Neural cell (in vitro differentiated cells): Measurements from ENCODE around the gene RPL27A. TPM values are rescaled to one million over a fixed set of nuclear protein-coding genes. Genes with fewer than 3 reads are reported as not detected.

Experiments
- H2AFZ ChIP-seq: fragments of 200-600, 300-800 bp; sonication (generic), shearing (Covaris generic); 2 replicates; pipeline ENCODE4 v1.6.0; 2014; ENCODE audit warnings: low read depth, mild to moderate bottlenecking, antibody characterized with exemption, low read length, moderate library complexity
- H3F3A ChIP-seq: fragments of 200-600 bp; shearing (Covaris generic); 2 replicates; pipeline ENCODE4 v1.6.1; 2016; ENCODE audit warnings: mild to moderate bottlenecking, moderate library complexity, mixed read lengths, antibody characterized with exemption, low read length; ENCODE audit not compliant: insufficient read depth, poor library complexity, severe bottlenecking
- H3K27ac ChIP-seq: fragments of 200-600, 300-800 bp; sonication (generic), shearing (Covaris generic); 2 replicates; pipeline ENCODE4 v1.5.1; 2014; ENCODE audit warnings: mild to moderate bottlenecking, low read length, moderate library complexity
- H3K27me3 ChIP-seq: fragments of 300-800, 200-600 bp; sonication (generic), shearing (Covaris generic); 2 replicates; pipeline ENCODE4 v1.6.0; 2014; ENCODE audit warnings: mild to moderate bottlenecking, low read depth, low read length, moderate library complexity; ENCODE audit not compliant: insufficient read depth
- H3K36me3 ChIP-seq: fragments of 300-800, 200-600 bp; sonication (generic), shearing (Covaris generic); 2 replicates; pipeline ENCODE4 v1.5.1; 2014; ENCODE audit warnings: mild to moderate bottlenecking, antibody characterized with exemption, low read length, moderate library complexity; ENCODE audit not compliant: insufficient read depth
- H3K4me2 ChIP-seq: fragments of 300-800, 200-600 bp; sonication (generic), shearing (Covaris generic); 2 replicates; pipeline ENCODE4 v1.6.0; 2014; ENCODE audit warnings: mild to moderate bottlenecking, low read length
- H3K4me3 ChIP-seq: fragments of 300-800, 200-600 bp; sonication (generic), shearing (Covaris generic); 2 replicates; pipeline ENCODE4 v1.5.1; 2014; ENCODE audit warnings: mild to moderate bottlenecking, low read length, moderate library complexity
- H3K79me2 ChIP-seq: fragments of 200-600 bp; shearing (Covaris generic); replicated peaks from 2 replicates; pipeline ENCODE4 v1.6.0; 2014; ENCODE audit warnings: mild to moderate bottlenecking, low read length, moderate library complexity; ENCODE audit not compliant: insufficient read depth
- H3K9ac ChIP-seq: fragments of 300-800, 200-600 bp; sonication (generic), shearing (Covaris generic); 2 replicates; pipeline ENCODE4 v1.6.1; 2016; ENCODE audit warnings: mild to moderate bottlenecking, low read length, mixed read lengths
- H3K9me2 ChIP-seq: fragments of 200-600 bp; shearing (Covaris generic); 2 replicates; pipeline ENCODE4 v1.6.1; 2016; ENCODE audit warnings: mild to moderate bottlenecking, low read length, mixed read lengths; ENCODE audit not compliant: insufficient read depth
- H3K9me3 ChIP-seq: fragments of 200-600, 300-800 bp; sonication (generic), shearing (Covaris generic); 2 replicates; pipeline ENCODE4 v1.6.1; 2016; ENCODE audit warnings: mild to moderate bottlenecking, mixed run types, low read length, moderate library complexity, mixed read lengths
- H4K20me1 ChIP-seq: fragments of 200-600 bp; shearing (Covaris generic); 2 replicates; pipeline ENCODE4 v1.6.1; 2016; ENCODE audit warnings: mild to moderate bottlenecking, mixed run types; ENCODE audit not compliant: insufficient read depth
- CTCF ChIP-seq: fragments of 450-650 bp; IDR thresholded peaks from 2 replicates; pipeline ENCODE4 v1.5.1; 2014; ENCODE audit warnings: antibody characterized with exemption, mild to moderate bottlenecking, moderate library complexity; ENCODE audit not compliant: poor library complexity, severe bottlenecking
- EP300 ChIP-seq: fragments of 450-650 bp; conservative IDR thresholded peaks from 2 replicates; pipeline ENCODE4 v1.6.1; 2014; ENCODE audit warnings: antibody characterized with exemption, mild to moderate bottlenecking, moderate library complexity; ENCODE audit not compliant: poor library complexity, severe bottlenecking
- EZH2 ChIP-seq: fragments of 200-600, 300-800 bp; shearing (Covaris generic), sonication (generic); IDR thresholded peaks from 2 replicates; pipeline ENCODE4 v1.6.1; 2014; ENCODE audit warnings: antibody characterized with exemption, low read length, borderline replicate concordance, mild to moderate bottlenecking; ENCODE audit not compliant: insufficient read depth, poor library complexity, severe bottlenecking
- MXI1 ChIP-seq: fragments of 450-650 bp; conservative IDR thresholded peaks from 2 replicates; pipeline ENCODE4 v1.6.1; 2014; ENCODE audit warnings: antibody characterized with exemption, mild to moderate bottlenecking; ENCODE audit not compliant: poor library complexity, severe bottlenecking
- POLR2AphosphoS5 ChIP-seq: IDR thresholded peaks from 2 replicates; pipeline ENCODE4 v1.6.1; 2012
- RAD21 ChIP-seq: fragments of 450-650 bp; conservative IDR thresholded peaks from 2 replicates; pipeline ENCODE4 v1.6.1; 2014; ENCODE audit warnings: antibody characterized with exemption, mild to moderate bottlenecking, moderate library complexity
- REST ChIP-seq: IDR thresholded peaks from 2 replicates; pipeline ENCODE4 v1.6.1; 2012; ENCODE audit warnings: borderline replicate concordance
- SMC3 ChIP-seq: fragments of 450-650 bp; conservative IDR thresholded peaks from 2 replicates; pipeline ENCODE4 v1.6.1; 2014; ENCODE audit warnings: antibody characterized with exemption, mild to moderate bottlenecking, moderate library complexity; ENCODE audit not compliant: poor library complexity
- TAF1 ChIP-seq: IDR thresholded peaks from 2 replicates; pipeline ENCODE4 v1.6.1; 2012; ENCODE audit warnings: low read depth
- polyA plus RNA-seq: library from polyadenylated mRNA; depleted of rRNA; stranded (reverse); fragments of >200 nt; gene quantifications from 2 replicates; pipeline ENCODE4 v1.2.3, GENCODE V29; 2014

The RPL27A gene
- polyA plus RNA-seq, 1 donor from 2014 or later = 700 TPM

GRCh38 chr11:8636127-8636526 lies 46.5 kb upstream of the RPL27A start:
- H3K4me3 ChIP-seq = no peak overlapping the region
- no peaks in the 10 kb centered on the region for H4K20me1 ChIP-seq
- no peak overlapping the region for H3K9ac ChIP-seq
- no peak overlapping the region for H2AFZ ChIP-seq
- no peaks in the 10 kb centered on the region for H3K9me3 ChIP-seq
- no peak for TF ChIP-seq CTCF
- TF ChIP-seq SMC3 = no peak
- no peak for TF ChIP-seq MXI1
- no peak for TF ChIP-seq REST
- TF ChIP-seq RAD21 = no peak
- TF ChIP-seq EZH2 = no peak
- TF ChIP-seq POLR2AphosphoS5 = no peak
- no peak for TF ChIP-seq EP300
- TF ChIP-seq TAF1 = no peak
- no peaks in the 10 kb centered on the region for H3K79me2 ChIP-seq
- H3K4me2 ChIP-seq = no peak overlapping the region
- H3K9me2 ChIP-seq = no peaks in the 10 kb centered on the region
- H3K36me3 ChIP-seq = no peaks in the 10 kb centered on the region
- no peaks in the 10 kb centered on the region for H3K27me3 ChIP-seq
- H3K27ac ChIP-seq = no peak overlapping the region
- H3F3A ChIP-seq = no peaks in the 10 kb centered on the region

- Histone ChIP-seq H3K9ac (no peak overlapping the region), H3K27me3 (no peaks in the 10 kb centered on the region), H3K9me2 (no peaks in the 10 kb centered on the region), H3F3A (no peaks in the 10 kb centered on the region), H3K36me3 (no peaks in the 10 kb centered on the region), H3K79me2 (no peaks in the 10 kb centered on the region), H3K9me3 (no peaks in the 10 kb centered on the region), H2AFZ (no peak overlapping the region), H3K4me2 (no peak overlapping the region), H3K27ac (no peak overlapping the region), H3K4me3 (no peak overlapping the region), H4K20me1 (no peaks in the 10 kb centered on the region)
- TF ChIP-seq EZH2 (no peak), SMC3 (no peak), POLR2AphosphoS5 (no peak), REST (no peak), MXI1 (no peak), TAF1 (no peak), CTCF (no peak), EP300 (no peak), RAD21 (no peak)
Measured at GRCh38 chr11:8638300-8638699, 44.3 kb upstream of the RPL27A start.
